RWPE1 (cell line): ENCODE measurements around the gene MYPOP.
A peak's percentile ranks its signal among the peaks of the same experiment; 100 is the strongest.

Experiments used
- CTCF ChIA-PET: fragments of 350-600 bp; sonication (Branson Sonifier 250); formaldehyde crosslinking; extraction: SDS; loops from one replicate; lab custom pipeline; 2021; lab: Yijun Ruan, JAX
- POLR2A ChIA-PET: fragments of 400-600 bp; formaldehyde crosslinking; extraction: SDS; loops from one replicate; lab custom pipeline; 2020; ENCODE audit warnings: antibody characterized with exemption; ENCODE audit not compliant: low non-redundant PET; lab: Yijun Ruan, JAX
- DNase-seq: peaks from one replicate; pipeline ENCODE4 v3.0.0; 2012; ENCODE audit warnings: low spot score
- H3K27ac ChIP-seq: fragments of 450-650 bp; 2 replicates; pipeline ENCODE4 v1.5.1; 2017
- CTCF ChIP-seq: fragments of 450-650 bp; conservative IDR thresholded peaks from 2 replicates; pipeline ENCODE4 v1.5.1; 2017; ENCODE audit warnings: low read depth, mild to moderate bottlenecking

MYPOP gene

GRCh38 chr19:45901912-45902650 lies at the start of gene MYPOP:
Gene MYPOP, minus strand, starts transcription at chr19:45902613. Its CDS starts 840 bp downstream, at chr19:45901773.
- POLR2A ChIA-PET = interaction anchor here (0.5 to 0.6 kb wide), 2 partner anchors 16 to 232 kb away, joined by 3 to 6 read pairs; partner anchors contain the start of gene IRF2BP1
- DNase-seq = no peak
- H3K27ac ChIP-seq = peak within 1 kb of the TSS; percentile 85
- TF ChIP-seq CTCF = no peak
- CTCF ChIA-PET = interaction anchor here (0.6 to 1.2 kb wide), 3 partner anchors 160 to 396 kb away, joined by 3 read pairs; no protein-coding TSS in a partner anchor

- no peak for DNase-seq
- TF ChIP-seq CTCF = no peak
- ChIA-PET POLR2A (no interaction called here), CTCF (interaction anchor here (0.5 to 0.8 kb wide), 2 partner anchors 12 to 30 kb away, joined by 3 read pairs; no protein-coding TSS in a partner anchor)
- H3K27ac ChIP-seq = no peak overlapping the region
Measured at GRCh38 chr19:45947926-45948325, 45.5 kb upstream of the MYPOP start.

- ChIA-PET POLR2A (no interaction called here), CTCF (interaction anchor here (0.6 kb wide), 1 partner anchor 107 kb away, joined by 3 read pairs; no protein-coding TSS in a partner anchor)
- no peak overlapping the region for H3K27ac ChIP-seq
- no peak for DNase-seq
- no peak for TF ChIP-seq CTCF
Measured at GRCh38 chr19:45940515-45940805, 38.0 kb upstream of the MYPOP start.

- no peak overlapping the region for H3K27ac ChIP-seq
- DNase-seq = no peak
- CTCF ChIA-PET = interaction anchor here (0.6 kb wide), 1 partner anchor 108 kb away, joined by 3 read pairs; no protein-coding TSS in a partner anchor
- no peak for TF ChIP-seq CTCF
- POLR2A ChIA-PET = no interaction called here
Measured at GRCh38 chr19:45939792-45940514, 37.5 kb upstream of the MYPOP start.

GRCh38 chr19:45938733-45939319 lies 36.4 kb upstream of the MYPOP start:
- DNase-seq = no peak
- ChIA-PET POLR2A (no interaction called here), CTCF (no interaction called here)
- H3K27ac ChIP-seq = no peak overlapping the region
- no peak for TF ChIP-seq CTCF

GRCh38 chr19:45935267-45935666 lies 32.9 kb upstream of the MYPOP start:
- TF ChIP-seq CTCF = no peak
- DNase-seq = no peak
- POLR2A ChIA-PET = no interaction called here
- no peak overlapping the region for H3K27ac ChIP-seq
- CTCF ChIA-PET = no interaction called here
